SK-N-MC (cell line): ENCODE measurements around the gene EFNA2.
"Not testable (repeated sequence)": the region's sequence is repeated elsewhere in the genome, so short reads cannot be mapped to it uniquely, and the experiment has no call there.

Experiments used
- DNase-seq: peaks from one replicate; pipeline ENCODE4 v3.0.0-alpha.2; 2011; ENCODE audit warnings: low read depth, low spot score
- H3K27ac ChIP-seq: fragments of 200-600 bp; sonication (generic); 2 replicates; pipeline ENCODE4 v1.5.1; 2016; ENCODE audit warnings: mixed run types
- H3K36me3 ChIP-seq: fragments of 200-600 bp; sonication (generic); 2 replicates; pipeline ENCODE4 v1.6.1; 2017; ENCODE audit warnings: antibody characterized with exemption, low read length, mixed read lengths; ENCODE audit not compliant: insufficient read depth
- H3K4me3 ChIP-seq: fragments of 200-600 bp; sonication (generic); 2 replicates; pipeline ENCODE4 v1.5.1; 2016
- H3K9ac ChIP-seq: fragments of 200-600 bp; sonication (generic); 2 replicates; pipeline ENCODE4 v1.8.0; 2017; ENCODE audit warnings: mixed run types, mixed read lengths; ENCODE audit not compliant: insufficient read length
- H3K9me3 ChIP-seq: fragments of 200-600 bp; sonication (generic); 2 replicates; pipeline ENCODE4 v1.6.1; 2017; ENCODE audit warnings: low read depth, mild to moderate bottlenecking, antibody characterized with exemption, low read length, moderate library complexity, mixed read lengths
- EZH2 ChIP-seq: fragments of 200-600 bp; sonication (generic); IDR thresholded peaks from one replicate; pipeline ENCODE4 v1.6.1; 2017; ENCODE audit warnings: antibody characterized with exemption
- FOXP2 ChIP-seq: optimal IDR thresholded peaks from 2 replicates; pipeline ENCODE3; 2011; ENCODE audit warnings: mild to moderate bottlenecking, moderate library complexity; ENCODE audit not compliant: insufficient read depth; ENCODE audit errors: extremely low read length, control extremely low read depth
- POLR2AphosphoS5 ChIP-seq: IDR thresholded peaks from 2 replicates; pipeline ENCODE4 v1.6.1; 2012; ENCODE audit warnings: mild to moderate bottlenecking, low read depth, low read length, borderline replicate concordance

Gene EFNA2

GRCh38 chr19:1324806-1325567 is 39.3 kb downstream of the EFNA2 start:
- H3K27ac ChIP-seq, result no peak overlapping the region
- TF ChIP-seq EZH2, result no peak
- TF ChIP-seq POLR2AphosphoS5, result no peak
- no peak for TF ChIP-seq FOXP2
- H3K9me3 ChIP-seq, result no peaks in the 10 kb centered on the region
- H3K9ac ChIP-seq, result no peak overlapping the region
- H3K4me3 ChIP-seq, result no peak overlapping the region
- no peak for DNase-seq
- no peaks in the 10 kb centered on the region for H3K36me3 ChIP-seq

DNA sequence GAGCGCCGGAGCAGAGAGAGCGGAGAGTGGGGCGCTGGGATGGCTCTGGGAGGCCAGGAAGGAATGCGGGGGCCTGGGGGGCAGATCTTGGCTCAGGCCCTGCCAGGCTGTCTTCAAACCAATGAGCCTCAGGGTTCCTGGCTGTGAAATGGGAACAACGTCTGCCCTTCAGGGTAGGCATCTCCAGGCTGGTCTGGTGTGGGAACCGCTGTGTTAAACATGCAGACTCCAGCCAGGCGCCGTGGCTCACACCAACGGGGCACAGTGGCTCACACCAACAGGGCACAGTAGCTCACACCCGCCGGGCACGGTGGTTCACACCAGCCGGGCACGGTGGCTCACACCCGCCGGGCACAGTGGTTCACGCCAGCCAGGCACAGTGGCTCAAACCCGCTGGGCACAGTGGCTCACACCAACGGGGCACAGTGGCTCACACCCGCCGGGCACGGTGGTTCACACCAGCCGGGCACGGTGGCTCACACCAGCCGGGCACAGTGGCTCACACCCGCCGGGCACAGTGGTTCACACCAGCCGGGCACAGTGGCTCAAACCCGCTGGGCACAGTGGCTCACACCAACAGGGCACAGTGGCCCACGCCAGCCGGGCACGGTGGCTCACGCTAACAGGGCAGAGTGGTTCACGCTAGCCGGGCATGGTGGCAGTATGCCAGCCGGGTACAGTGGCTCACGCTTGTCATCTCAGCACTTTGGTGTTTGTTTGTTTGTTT is 40.1 kb downstream of the EFNA2 start:
- Histone ChIP-seq H3K9ac (no peak overlapping the region), H3K4me3 (no peak overlapping the region)
- TF ChIP-seq EZH2 (no peak), FOXP2 (no peak), POLR2AphosphoS5 (no peak)

DNA sequence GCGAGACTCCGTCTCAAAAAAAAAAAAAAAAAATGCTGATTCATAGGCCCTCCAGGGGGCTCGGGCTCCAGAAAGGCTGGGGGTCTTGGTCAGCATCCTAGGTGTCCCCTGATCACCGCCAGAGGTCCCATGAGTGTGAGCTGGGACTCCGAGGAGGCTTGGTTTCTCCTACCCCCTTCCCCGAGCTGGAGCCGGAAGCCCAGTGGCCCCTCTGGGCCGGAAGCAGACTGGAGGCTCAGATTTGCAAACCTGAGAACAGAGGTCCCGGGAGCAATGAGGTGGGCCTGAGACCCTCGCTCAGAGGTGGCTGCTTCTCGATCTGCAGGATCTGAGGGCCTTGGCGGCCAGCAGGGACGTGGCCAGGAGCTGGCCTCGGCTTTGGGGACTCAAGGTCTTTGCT is 41.5 kb downstream of the EFNA2 start:
- no peak for DNase-seq
- TF ChIP-seq EZH2 (no peak), FOXP2 (no peak), POLR2AphosphoS5 (no peak)
- Histone ChIP-seq H3K9ac (no peak overlapping the region), H3K27ac (no peak overlapping the region), H3K4me3 (no peak overlapping the region), H3K9me3 (no peaks in the 10 kb centered on the region), H3K36me3 (no peaks in the 10 kb centered on the region)

More for the DNA sequence above, 40.1 kb downstream of the EFNA2 start:
- no peaks in the 10 kb centered on the region for H3K9me3 ChIP-seq
- DNase-seq, result no peak
- no peaks in the 10 kb centered on the region for H3K36me3 ChIP-seq
- no peak overlapping the region for H3K27ac ChIP-seq

DNA sequence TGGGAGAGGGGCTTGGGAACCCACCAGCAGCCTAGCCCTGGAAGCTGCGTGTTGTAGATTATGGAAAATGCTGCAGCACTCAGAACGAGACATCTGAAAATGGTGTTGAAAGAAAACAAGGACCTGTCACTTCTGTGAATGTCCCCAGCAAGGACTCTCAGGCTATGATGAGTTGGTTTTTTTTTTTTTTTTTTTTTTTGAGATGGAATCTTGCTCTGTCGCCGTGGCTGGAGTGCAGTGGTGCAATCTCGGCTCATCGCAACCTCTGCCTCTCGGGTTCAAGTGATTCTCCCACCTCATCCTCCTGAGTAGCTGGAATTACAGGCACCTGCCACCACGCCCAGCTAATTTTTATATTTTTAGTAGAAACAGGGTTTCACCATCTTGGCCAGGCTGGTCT is 46.5 kb downstream of the EFNA2 start:
- H3K27ac ChIP-seq, H3K36me3 ChIP-seq, H3K4me3 ChIP-seq, H3K9ac ChIP-seq, DNase-seq, H3K9me3 ChIP-seq: not testable (repeated sequence)

- no peak overlapping the region for H3K27ac ChIP-seq
- no peaks in the 10 kb centered on the region for H3K9me3 ChIP-seq
- H3K4me3 ChIP-seq, result no peak overlapping the region
- H3K9ac ChIP-seq, result no peak overlapping the region
- TF ChIP-seq EZH2, result no peak
- TF ChIP-seq POLR2AphosphoS5, result no peak
- no peak for TF ChIP-seq FOXP2
- no peak for DNase-seq
- H3K36me3 ChIP-seq, result no peaks in the 10 kb centered on the region
These were observed 50.5 kb downstream of the EFNA2 start for GRCh38 chr19:1336079-1336684.

DNA sequence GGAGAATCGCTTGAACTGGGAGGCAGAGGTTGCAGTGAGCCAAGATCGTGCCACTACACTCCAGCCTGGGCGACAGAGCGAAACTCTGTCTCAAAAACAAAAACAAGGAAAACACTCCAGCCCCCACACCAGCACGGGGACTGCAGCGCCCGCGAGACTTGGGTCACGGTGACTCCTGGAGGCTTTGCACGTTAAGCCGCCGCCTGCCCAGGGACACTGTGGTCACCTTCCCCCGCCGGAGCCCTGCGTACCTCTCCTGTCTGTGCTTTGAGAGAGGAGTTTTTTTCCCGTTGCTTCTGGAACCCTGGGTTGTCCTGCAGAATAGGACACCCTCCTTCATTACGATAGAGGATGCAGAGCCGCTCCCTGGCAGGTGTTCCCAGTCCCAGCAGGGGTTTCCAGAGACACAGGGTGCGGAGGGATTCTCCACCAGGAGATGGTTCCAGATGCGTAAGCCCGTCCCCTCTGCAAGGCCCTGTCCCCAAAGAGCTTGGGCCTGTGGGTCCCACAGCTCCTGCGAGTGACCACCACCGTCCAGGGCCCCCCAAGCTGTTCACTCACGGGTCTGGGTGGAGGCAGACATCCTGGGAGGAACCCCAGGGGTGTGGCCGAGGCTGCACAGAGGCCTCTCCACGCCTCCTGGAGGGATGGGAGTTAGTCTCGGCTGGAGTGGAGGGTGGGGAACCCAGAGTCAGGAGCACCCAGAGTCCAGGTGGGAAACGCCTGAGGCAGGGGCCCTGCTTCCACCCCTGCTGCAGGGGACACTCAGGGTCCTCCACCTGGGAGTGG is 55.2 kb downstream of the EFNA2 start:
- Histone ChIP-seq H3K36me3 (no peaks in the 10 kb centered on the region), H3K9ac (no peak overlapping the region), H3K4me3 (no peak overlapping the region), H3K27ac (no peak overlapping the region), H3K9me3 (no peaks in the 10 kb centered on the region)
- TF ChIP-seq FOXP2 (no peak), POLR2AphosphoS5 (no peak), EZH2 (no peak)
- DNase-seq, result no peak

DNA sequence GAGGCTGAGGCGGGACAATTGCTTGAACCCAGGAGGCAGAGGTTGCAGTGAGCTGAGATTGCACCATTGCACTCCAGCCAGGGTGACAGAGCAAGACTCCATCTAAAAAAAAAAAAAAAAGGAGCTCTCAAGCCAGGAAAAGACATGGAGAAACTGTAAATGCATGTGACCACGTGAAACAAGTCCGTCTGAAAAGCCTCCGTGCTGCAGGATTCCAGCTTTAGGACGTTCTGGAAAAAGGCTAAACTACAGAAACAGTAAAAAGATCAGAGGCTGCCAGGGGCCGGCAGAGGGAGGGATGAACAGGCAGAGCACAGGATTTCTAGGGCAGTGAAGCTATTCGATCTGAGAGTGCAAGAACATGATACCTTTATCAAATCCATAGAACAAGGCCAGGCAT is 57.4 kb downstream of the EFNA2 start:
- no peak for DNase-seq
- Histone ChIP-seq H3K4me3 (no peak overlapping the region), H3K36me3 (no peaks in the 10 kb centered on the region), H3K9ac (no peak overlapping the region), H3K9me3 (no peaks in the 10 kb centered on the region), H3K27ac (no peak overlapping the region)
- TF ChIP-seq EZH2 (no peak), POLR2AphosphoS5 (no peak), FOXP2 (no peak)

GRCh38 chr19:1349211-1349610 is 63.5 kb downstream of the EFNA2 start:
- Histone ChIP-seq H3K9me3 (no peaks in the 10 kb centered on the region), H3K27ac (no peak overlapping the region), H3K4me3 (no peak overlapping the region), H3K36me3 (no peaks in the 10 kb centered on the region), H3K9ac (no peak overlapping the region)
- no peak for DNase-seq
- TF ChIP-seq EZH2 (no peak), FOXP2 (no peak)
